Breast epithelium (tissue), 3 donors: ENCODE measurements around the gene CWC27.

Experiments used
- POLR2A ChIP-seq: fragments of 450-650 bp; IDR thresholded peaks from one replicate; pipeline ENCODE4 v1.6.1; 2016; ENCODE audit warnings: antibody characterized with exemption, mild to moderate bottlenecking, moderate library complexity
- TF ChIP-seq, protein P1 (sequence below), 3 donors: fragments of 450-650 bp; IDR thresholded peaks; one replicate each; pipeline ENCODE4 v1.5.1; 2016 to 2017; ENCODE audit warnings: antibody characterized with exemption in 3 of 3, mild to moderate bottlenecking in 3 of 3, moderate library complexity in 3 of 3

DNA sequence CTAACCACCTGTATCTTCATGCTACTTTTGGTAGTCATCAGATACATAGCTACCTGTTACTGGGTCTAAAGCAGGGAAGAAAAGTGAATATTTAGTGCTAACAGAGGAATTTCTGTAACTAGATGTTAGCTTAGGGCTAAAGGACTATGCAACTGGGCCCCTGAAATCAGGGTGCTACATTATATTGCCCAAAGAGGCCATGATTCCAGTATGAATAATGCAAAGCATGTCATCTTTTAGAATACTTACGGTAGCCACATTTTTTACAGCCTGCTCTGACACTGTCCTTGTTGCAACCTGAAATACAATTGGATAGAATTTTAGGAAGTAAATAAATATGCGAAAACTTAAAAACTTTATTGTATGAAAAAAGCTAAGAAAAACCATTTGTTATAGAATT lies 14.7 kb upstream of the CWC27 start:
- TF ChIP-seq, protein P1, sequence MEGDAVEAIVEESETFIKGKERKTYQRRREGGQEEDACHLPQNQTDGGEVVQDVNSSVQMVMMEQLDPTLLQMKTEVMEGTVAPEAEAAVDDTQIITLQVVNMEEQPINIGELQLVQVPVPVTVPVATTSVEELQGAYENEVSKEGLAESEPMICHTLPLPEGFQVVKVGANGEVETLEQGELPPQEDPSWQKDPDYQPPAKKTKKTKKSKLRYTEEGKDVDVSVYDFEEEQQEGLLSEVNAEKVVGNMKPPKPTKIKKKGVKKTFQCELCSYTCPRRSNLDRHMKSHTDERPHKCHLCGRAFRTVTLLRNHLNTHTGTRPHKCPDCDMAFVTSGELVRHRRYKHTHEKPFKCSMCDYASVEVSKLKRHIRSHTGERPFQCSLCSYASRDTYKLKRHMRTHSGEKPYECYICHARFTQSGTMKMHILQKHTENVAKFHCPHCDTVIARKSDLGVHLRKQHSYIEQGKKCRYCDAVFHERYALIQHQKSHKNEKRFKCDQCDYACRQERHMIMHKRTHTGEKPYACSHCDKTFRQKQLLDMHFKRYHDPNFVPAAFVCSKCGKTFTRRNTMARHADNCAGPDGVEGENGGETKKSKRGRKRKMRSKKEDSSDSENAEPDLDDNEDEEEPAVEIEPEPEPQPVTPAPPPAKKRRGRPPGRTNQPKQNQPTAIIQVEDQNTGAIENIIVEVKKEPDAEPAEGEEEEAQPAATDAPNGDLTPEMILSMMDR (IDR thresholded peaks at IDR 0.05) = no peak
- no peak for TF ChIP-seq POLR2A
